ENCODE results near the gene LRCOL1.

The LRCOL1 gene

GRCh38 chr12:132635076-132635955 is 24.9 kb upstream of the LRCOL1 start:
- DNase-seq (ENCODE audit: low spot score), result no peak

- no peak for DNase-seq (ENCODE audit: low spot score)
Measured at GRCh38 chr12:132634411-132634990, 24.1 kb upstream of the LRCOL1 start.

- DNase-seq (ENCODE audit: low spot score), result no peak
Measured at GRCh38 chr12:132633901-132634300, 23.5 kb upstream of the LRCOL1 start.

GRCh38 chr12:132633398-132633797 is 23.0 kb upstream of the LRCOL1 start:
- DNase-seq (ENCODE audit: low spot score), result no peak

- no peak for DNase-seq (ENCODE audit: low spot score)
Measured at GRCh38 chr12:132632521-132633228, 22.3 kb upstream of the LRCOL1 start.

GRCh38 chr12:132631666-132632065 is 21.3 kb upstream of the LRCOL1 start:
- DNase-seq (ENCODE audit: low spot score), result no peak

- DNase-seq (ENCODE audit: low spot score), result no peak
Measured at GRCh38 chr12:132630672-132631071, 20.3 kb upstream of the LRCOL1 start.

GRCh38 chr12:132629330-132629729 is 18.9 kb upstream of the LRCOL1 start:
- no peak for DNase-seq (ENCODE audit: low spot score)

GRCh38 chr12:132625731-132626430 is 15.5 kb upstream of the LRCOL1 start:
- DNase-seq (ENCODE audit: low spot score), result no peak

GRCh38 chr12:132624910-132625630 is 14.7 kb upstream of the LRCOL1 start:
- DNase-seq (ENCODE audit: low spot score), result no peak

- DNase-seq (ENCODE audit: low spot score), result no peak
Measured at GRCh38 chr12:132624186-132624855, 13.9 kb upstream of the LRCOL1 start.

GRCh38 chr12:132623072-132623869 is 12.9 kb upstream of the LRCOL1 start:
- no peak for DNase-seq (ENCODE audit: low spot score)

GRCh38 chr12:132622437-132623071 is 12.2 kb upstream of the LRCOL1 start:
- no peak for DNase-seq (ENCODE audit: low spot score)

GRCh38 chr12:132621657-132622435 is 11.5 kb upstream of the LRCOL1 start:
- no peak for DNase-seq (ENCODE audit: low spot score)

GRCh38 chr12:132620899-132621656 is 10.7 kb upstream of the LRCOL1 start:
- no peak for DNase-seq (ENCODE audit: low spot score)

GRCh38 chr12:132620113-132620898 is 9.9 kb upstream of the LRCOL1 start:
- no peak for DNase-seq (ENCODE audit: low spot score)

GRCh38 chr12:132619386-132620112 is 9.2 kb upstream of the LRCOL1 start:
- no peak for DNase-seq (ENCODE audit: low spot score)

Data from CD4-positive, alpha-beta T cell treated with Interleukin-2 at 100 ng/mL for 4 hours (primary cell).